ENCODE data around the gene PCNX4.

The PCNX4 gene

DNA sequence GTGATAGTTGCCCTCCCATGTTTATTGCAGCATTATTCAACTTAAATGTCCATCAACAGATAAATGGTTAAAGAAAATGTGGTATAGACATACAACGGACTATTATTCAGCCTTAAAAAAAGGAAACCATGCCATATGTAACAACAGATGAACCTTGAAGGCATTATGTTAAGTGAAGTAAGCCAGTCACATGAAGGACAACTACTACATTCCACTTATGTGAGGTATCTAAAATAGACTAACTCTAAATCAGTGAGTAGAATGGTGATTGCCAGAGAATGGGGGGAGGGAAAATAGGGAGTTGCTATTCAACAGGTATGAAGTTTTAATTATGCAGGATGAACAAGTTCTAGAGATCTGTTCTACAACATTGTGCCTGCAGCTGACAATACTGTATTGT, 10.1 kb downstream of the PCNX4 start:
- H3K4me1 ChIP-seq (ENCODE audit: low read length), result peaks cover 17% of the 10 kb centered on the region
- H4K20me1 ChIP-seq (ENCODE audit: insufficient read depth, low read length), result no peaks in the 10 kb centered on the region
- no peak overlapping the region for H2AFZ ChIP-seq (ENCODE audit: low read depth, low read length)
- peaks cover 82% of the 10 kb centered on the region for H3K79me2 ChIP-seq (ENCODE audit: low read length)
- peaks cover 48% of the 10 kb centered on the region for H3K36me3 ChIP-seq (replicated peaks; ENCODE audit: low read depth, low read length)
- H3K4me2 ChIP-seq (ENCODE audit: low read length), result no peak overlapping the region
- no peaks in the 10 kb centered on the region for H3K9me3 ChIP-seq (ENCODE audit: insufficient read depth, low read length)
- H3K27ac ChIP-seq (ENCODE audit: low read length), result no peak overlapping the region
- no peak overlapping the region for H3K9ac ChIP-seq (ENCODE audit: low read length)
- no peak overlapping the region for H3K4me3 ChIP-seq (ENCODE audit: low read length)
- TF ChIP-seq EZH2phosphoT487 (IDR thresholded peaks at IDR 0.05; ENCODE audit: low read depth), result no peak
- TF ChIP-seq, protein P1, sequence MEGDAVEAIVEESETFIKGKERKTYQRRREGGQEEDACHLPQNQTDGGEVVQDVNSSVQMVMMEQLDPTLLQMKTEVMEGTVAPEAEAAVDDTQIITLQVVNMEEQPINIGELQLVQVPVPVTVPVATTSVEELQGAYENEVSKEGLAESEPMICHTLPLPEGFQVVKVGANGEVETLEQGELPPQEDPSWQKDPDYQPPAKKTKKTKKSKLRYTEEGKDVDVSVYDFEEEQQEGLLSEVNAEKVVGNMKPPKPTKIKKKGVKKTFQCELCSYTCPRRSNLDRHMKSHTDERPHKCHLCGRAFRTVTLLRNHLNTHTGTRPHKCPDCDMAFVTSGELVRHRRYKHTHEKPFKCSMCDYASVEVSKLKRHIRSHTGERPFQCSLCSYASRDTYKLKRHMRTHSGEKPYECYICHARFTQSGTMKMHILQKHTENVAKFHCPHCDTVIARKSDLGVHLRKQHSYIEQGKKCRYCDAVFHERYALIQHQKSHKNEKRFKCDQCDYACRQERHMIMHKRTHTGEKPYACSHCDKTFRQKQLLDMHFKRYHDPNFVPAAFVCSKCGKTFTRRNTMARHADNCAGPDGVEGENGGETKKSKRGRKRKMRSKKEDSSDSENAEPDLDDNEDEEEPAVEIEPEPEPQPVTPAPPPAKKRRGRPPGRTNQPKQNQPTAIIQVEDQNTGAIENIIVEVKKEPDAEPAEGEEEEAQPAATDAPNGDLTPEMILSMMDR (IDR thresholded peaks at IDR 0.05; ENCODE audit: low read depth, low read length), result no peak
- H3K27me3 ChIP-seq (ENCODE audit: low read depth, low read length), result no peaks in the 10 kb centered on the region

- Histone ChIP-seq H3K9ac (ENCODE audit: low read length) (no peak overlapping the region), H3K4me2 (ENCODE audit: low read length) (no peak overlapping the region), H3K79me2 (ENCODE audit: low read length) (peaks cover 80% of the 10 kb centered on the region), H3K36me3 (replicated peaks; ENCODE audit: low read depth, low read length) (peaks cover 44% of the 10 kb centered on the region), H4K20me1 (ENCODE audit: insufficient read depth, low read length) (no peaks in the 10 kb centered on the region), H3K9me3 (ENCODE audit: insufficient read depth, low read length) (no peaks in the 10 kb centered on the region), H3K27me3 (ENCODE audit: low read depth, low read length) (no peaks in the 10 kb centered on the region), H3K4me1 (ENCODE audit: low read length) (peaks cover 17% of the 10 kb centered on the region), H2AFZ (ENCODE audit: low read depth, low read length) (no peak overlapping the region), H3K4me3 (ENCODE audit: low read length) (no peak overlapping the region), H3K27ac (ENCODE audit: low read length) (no peak overlapping the region)
- TF ChIP-seq EZH2phosphoT487 (IDR thresholded peaks at IDR 0.05; ENCODE audit: low read depth), result no peak
- TF ChIP-seq, protein P1 (IDR thresholded peaks at IDR 0.05; ENCODE audit: low read depth, low read length), result no peak
These were observed 10.7 kb downstream of the PCNX4 start for GRCh38 chr14:60102389-60102788.

GRCh38 chr14:60106339-60106738, 14.6 kb downstream of the PCNX4 start:
- H3K4me3 ChIP-seq (ENCODE audit: low read length), result no peak overlapping the region
- no peak overlapping the region for H2AFZ ChIP-seq (ENCODE audit: low read depth, low read length)
- no peak overlapping the region for H3K27ac ChIP-seq (ENCODE audit: low read length)
- H3K9ac ChIP-seq (ENCODE audit: low read length), result no peak overlapping the region
- no peaks in the 10 kb centered on the region for H3K27me3 ChIP-seq (ENCODE audit: low read depth, low read length)
- no peaks in the 10 kb centered on the region for H4K20me1 ChIP-seq (ENCODE audit: insufficient read depth, low read length)
- peak overlapping the region; percentile 19 for H3K4me2 ChIP-seq (ENCODE audit: low read length)
- no peak for TF ChIP-seq EZH2phosphoT487 (IDR thresholded peaks at IDR 0.05; ENCODE audit: low read depth)
- TF ChIP-seq, protein P1 (IDR thresholded peaks at IDR 0.05; ENCODE audit: low read depth, low read length), result no peak
- H3K79me2 ChIP-seq (ENCODE audit: low read length), result peaks cover 68% of the 10 kb centered on the region
- peaks cover 17% of the 10 kb centered on the region for H3K4me1 ChIP-seq (ENCODE audit: low read length)
- H3K9me3 ChIP-seq (ENCODE audit: insufficient read depth, low read length), result no peaks in the 10 kb centered on the region
- H3K36me3 ChIP-seq (replicated peaks; ENCODE audit: low read depth, low read length), result peaks cover 42% of the 10 kb centered on the region

GRCh38 chr14:60107477-60107876, 15.8 kb downstream of the PCNX4 start:
- peaks cover 17% of the 10 kb centered on the region for H3K4me1 ChIP-seq (ENCODE audit: low read length)
- H3K4me2 ChIP-seq (ENCODE audit: low read length), result no peak overlapping the region
- peaks cover 59% of the 10 kb centered on the region for H3K79me2 ChIP-seq (ENCODE audit: low read length)
- H3K9ac ChIP-seq (ENCODE audit: low read length), result no peak overlapping the region
- TF ChIP-seq EZH2phosphoT487 (IDR thresholded peaks at IDR 0.05; ENCODE audit: low read depth), result no peak
- TF ChIP-seq, protein P1 (IDR thresholded peaks at IDR 0.05; ENCODE audit: low read depth, low read length), result no peak
- no peak overlapping the region for H3K27ac ChIP-seq (ENCODE audit: low read length)
- H3K9me3 ChIP-seq (ENCODE audit: insufficient read depth, low read length), result no peaks in the 10 kb centered on the region
- H4K20me1 ChIP-seq (ENCODE audit: insufficient read depth, low read length), result no peaks in the 10 kb centered on the region
- no peak overlapping the region for H3K4me3 ChIP-seq (ENCODE audit: low read length)
- no peaks in the 10 kb centered on the region for H3K27me3 ChIP-seq (ENCODE audit: low read depth, low read length)
- peaks cover 36% of the 10 kb centered on the region for H3K36me3 ChIP-seq (replicated peaks; ENCODE audit: low read depth, low read length)
- no peak overlapping the region for H2AFZ ChIP-seq (ENCODE audit: low read depth, low read length)
